Osteoblast (primary cell): Measurements from ENCODE around the gene PROC. TPM values are rescaled to one million over a fixed set of nuclear protein-coding genes. Genes with fewer than 3 reads are reported as not detected.

Experiments
- DNase-seq: peaks from one replicate; pipeline ENCODE4 v3.0.0; 2011; ENCODE audit warnings: low spot score, mixed read lengths; ENCODE audit not compliant: insufficient read length; ENCODE audit errors: missing footprints
- H2AFZ ChIP-seq: 2 replicates; pipeline ENCODE4 v1.6.0; 2011; ENCODE audit warnings: mild to moderate bottlenecking, low read length
- H3K27ac ChIP-seq: 2 replicates; pipeline ENCODE4 v1.5.1; 2011; ENCODE audit warnings: mild to moderate bottlenecking, low read depth, low read length, moderate library complexity
- H3K27me3 ChIP-seq: 2 replicates; pipeline ENCODE4 v1.6.0; 2012; ENCODE audit warnings: mild to moderate bottlenecking, control low read depth, inconsistent platforms, low read length, moderate library complexity; ENCODE audit not compliant: insufficient read depth
- H3K36me3 ChIP-seq: 2 replicates; pipeline ENCODE4 v1.5.1; 2011; ENCODE audit warnings: mild to moderate bottlenecking, low read length, control low read depth, moderate library complexity; ENCODE audit not compliant: insufficient read depth
- H3K4me1 ChIP-seq: 2 replicates; pipeline ENCODE4 v1.5.1; 2011; ENCODE audit warnings: mild to moderate bottlenecking, low read length, control low read depth, moderate library complexity; ENCODE audit not compliant: insufficient read depth
- H3K4me2 ChIP-seq: 2 replicates; pipeline ENCODE4 v1.6.0; 2011; ENCODE audit warnings: mild to moderate bottlenecking, low read length; ENCODE audit not compliant: insufficient read depth
- H3K4me3 ChIP-seq: fragments of 200-600 bp; sonication (generic); 3 replicates; pipeline ENCODE4 v1.5.1; 2012; ENCODE audit warnings: mild to moderate bottlenecking, low read length, inconsistent platforms; ENCODE audit not compliant: insufficient read depth
- H3K79me2 ChIP-seq: 2 replicates; pipeline ENCODE4 v1.6.0; 2012; ENCODE audit warnings: mild to moderate bottlenecking, low read length, control low read depth, inconsistent platforms; ENCODE audit not compliant: insufficient read depth
- H3K9me3 ChIP-seq: 2 replicates; pipeline ENCODE4 v1.5.1; 2011; ENCODE audit warnings: low read depth, low read length, control low read depth
- H4K20me1 ChIP-seq: 2 replicates; pipeline ENCODE4 v1.6.0; 2012; ENCODE audit warnings: mild to moderate bottlenecking, low read length, control low read depth; ENCODE audit not compliant: insufficient read depth
- total RNA-seq: library from RNA; depleted of rRNA; stranded (reverse); fragments of >200 nt; gene quantifications from 2 replicates; pipeline ENCODE4 v1.2.3, GENCODE V29; 2012
- TF ChIP-seq, protein P1 (sequence below): IDR thresholded peaks from 2 replicates; pipeline ENCODE4 v1.5.1; 2011; ENCODE audit warnings: mild to moderate bottlenecking, low read depth, low read length, moderate library complexity; ENCODE audit errors: extremely low read depth

Gene PROC
- total RNA-seq, 1 donor = not detected

DNA sequence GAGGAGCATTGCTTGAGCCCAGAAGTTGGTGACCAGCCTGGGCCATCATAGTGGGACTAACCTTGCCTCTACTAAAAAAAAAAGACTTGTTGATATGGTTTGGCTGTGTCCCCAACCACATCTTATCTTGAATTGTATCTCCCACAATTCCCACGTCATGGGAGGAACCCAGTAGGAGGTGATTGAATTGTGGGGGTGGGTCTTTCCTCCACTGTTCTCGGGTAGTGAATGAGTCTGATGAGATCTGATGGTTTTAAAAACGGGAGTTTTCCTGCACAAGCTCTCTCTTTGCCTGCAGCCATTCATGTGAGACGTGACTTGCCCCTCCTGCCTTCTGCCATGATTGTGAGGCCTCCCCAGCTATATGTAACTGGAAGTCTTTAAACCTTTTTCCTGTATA is 47.0 kb downstream of the PROC start:
- TF ChIP-seq, protein P1, sequence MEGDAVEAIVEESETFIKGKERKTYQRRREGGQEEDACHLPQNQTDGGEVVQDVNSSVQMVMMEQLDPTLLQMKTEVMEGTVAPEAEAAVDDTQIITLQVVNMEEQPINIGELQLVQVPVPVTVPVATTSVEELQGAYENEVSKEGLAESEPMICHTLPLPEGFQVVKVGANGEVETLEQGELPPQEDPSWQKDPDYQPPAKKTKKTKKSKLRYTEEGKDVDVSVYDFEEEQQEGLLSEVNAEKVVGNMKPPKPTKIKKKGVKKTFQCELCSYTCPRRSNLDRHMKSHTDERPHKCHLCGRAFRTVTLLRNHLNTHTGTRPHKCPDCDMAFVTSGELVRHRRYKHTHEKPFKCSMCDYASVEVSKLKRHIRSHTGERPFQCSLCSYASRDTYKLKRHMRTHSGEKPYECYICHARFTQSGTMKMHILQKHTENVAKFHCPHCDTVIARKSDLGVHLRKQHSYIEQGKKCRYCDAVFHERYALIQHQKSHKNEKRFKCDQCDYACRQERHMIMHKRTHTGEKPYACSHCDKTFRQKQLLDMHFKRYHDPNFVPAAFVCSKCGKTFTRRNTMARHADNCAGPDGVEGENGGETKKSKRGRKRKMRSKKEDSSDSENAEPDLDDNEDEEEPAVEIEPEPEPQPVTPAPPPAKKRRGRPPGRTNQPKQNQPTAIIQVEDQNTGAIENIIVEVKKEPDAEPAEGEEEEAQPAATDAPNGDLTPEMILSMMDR = no peak
- H3K4me1 ChIP-seq = peaks cover 11% of the 10 kb centered on the region

DNA sequence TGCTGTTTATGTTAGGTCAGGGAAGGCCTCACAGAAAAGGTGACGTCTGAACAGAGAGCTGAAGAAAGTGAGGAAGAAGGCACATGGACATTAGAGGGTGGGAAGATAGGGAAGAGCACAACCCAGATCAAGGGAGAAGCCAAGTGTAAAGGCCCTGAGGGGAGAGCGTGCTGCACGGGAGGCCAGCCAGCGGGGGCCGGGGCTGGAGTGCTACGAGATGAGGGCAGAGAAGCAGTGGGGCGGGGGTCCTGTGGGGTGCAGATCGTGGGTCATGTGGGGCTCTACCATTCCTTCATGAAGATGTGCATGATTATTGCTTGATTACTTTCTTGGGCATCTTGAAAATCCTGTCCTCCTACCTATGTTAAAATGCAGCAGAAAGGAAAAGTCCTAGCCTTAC is 50.8 kb downstream of the PROC start:
- Histone ChIP-seq H3K4me2 (no peak overlapping the region), H3K4me3 (no peak overlapping the region), H3K79me2 (no peaks in the 10 kb centered on the region), H2AFZ (no peak overlapping the region), H3K27ac (no peak overlapping the region), H3K4me1 (peaks cover 6% of the 10 kb centered on the region), H3K27me3 (no peaks in the 10 kb centered on the region), H4K20me1 (no peaks in the 10 kb centered on the region), H3K36me3 (no peaks in the 10 kb centered on the region), H3K9me3 (no peaks in the 10 kb centered on the region)
- TF ChIP-seq, protein P1 = no peak
- DNase-seq = no peak

More for the DNA sequence above, 47.0 kb downstream of the PROC start:
- Histone ChIP-seq H3K9me3 (no peaks in the 10 kb centered on the region), H2AFZ (no peak overlapping the region), H4K20me1 (no peaks in the 10 kb centered on the region), H3K36me3 (no peaks in the 10 kb centered on the region), H3K27me3 (no peaks in the 10 kb centered on the region), H3K27ac (no peak overlapping the region), H3K79me2 (no peaks in the 10 kb centered on the region), H3K4me3 (no peak overlapping the region), H3K4me2 (no peak overlapping the region)
- DNase-seq = no peak

DNA sequence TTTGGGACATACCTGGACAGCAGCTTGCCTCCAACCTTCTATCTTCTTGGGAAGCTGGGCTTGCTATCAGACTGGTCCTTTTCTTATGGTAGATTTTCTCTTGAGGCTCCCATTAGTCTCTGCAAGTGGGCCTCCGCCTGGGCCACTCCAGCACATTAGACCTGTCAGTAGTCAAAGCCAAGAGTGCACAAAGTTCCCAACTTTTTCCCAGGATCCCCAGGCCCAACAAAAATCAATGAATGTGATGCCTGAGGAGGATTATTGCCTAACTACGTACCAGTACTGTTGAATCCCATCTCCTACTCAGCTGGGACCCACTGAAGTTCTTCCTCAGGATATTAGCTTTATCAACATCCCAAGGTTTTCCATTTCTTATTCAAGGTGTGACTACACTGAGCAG is 51.7 kb downstream of the PROC start:
- H3K36me3 ChIP-seq = no peaks in the 10 kb centered on the region
- no peaks in the 10 kb centered on the region for H3K79me2 ChIP-seq
- no peaks in the 10 kb centered on the region for H3K9me3 ChIP-seq
- no peak overlapping the region for H3K4me3 ChIP-seq
- no peak overlapping the region for H2AFZ ChIP-seq
- no peak overlapping the region for H3K27ac ChIP-seq
- H3K4me2 ChIP-seq = no peak overlapping the region
- no peaks in the 10 kb centered on the region for H3K4me1 ChIP-seq
- TF ChIP-seq, protein P1 = no peak
- H4K20me1 ChIP-seq = no peaks in the 10 kb centered on the region
- H3K27me3 ChIP-seq = no peaks in the 10 kb centered on the region
- no peak for DNase-seq

DNA sequence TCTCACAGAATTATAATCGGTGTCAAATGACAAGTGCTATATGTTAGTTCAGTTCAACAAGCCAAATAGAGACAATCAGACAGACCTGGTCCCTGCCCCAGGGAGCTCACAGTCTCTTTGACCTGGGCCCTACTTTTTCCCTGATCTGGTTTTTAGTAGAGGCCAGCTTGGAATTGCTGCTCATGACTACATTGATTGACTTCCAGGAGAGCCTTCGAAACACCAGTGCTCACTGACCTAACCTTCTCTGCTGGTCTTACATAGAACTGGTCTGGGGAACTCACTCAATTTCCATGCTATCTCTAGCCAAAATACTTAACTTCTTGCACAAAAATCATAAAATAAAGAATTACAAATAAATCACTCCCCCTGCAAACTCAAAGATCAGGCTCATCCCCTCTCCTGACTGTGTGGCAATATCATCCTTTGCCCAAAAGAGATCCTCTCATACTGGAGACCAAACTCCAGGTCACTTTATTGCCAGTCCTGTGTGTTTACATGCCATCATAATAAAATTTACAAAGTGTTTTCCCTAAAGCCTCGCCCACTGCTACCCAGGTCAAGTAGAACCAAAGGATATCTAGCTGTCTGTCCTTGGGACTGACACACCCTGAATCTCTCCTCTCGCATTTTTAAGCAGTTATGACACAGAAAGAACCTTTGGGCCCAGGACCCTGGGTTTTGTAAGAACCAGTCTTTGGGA is 53.2 kb downstream of the PROC start:
- Histone ChIP-seq H3K4me3 (no peak overlapping the region), H3K36me3 (no peaks in the 10 kb centered on the region), H3K4me1 (no peaks in the 10 kb centered on the region), H3K27me3 (no peaks in the 10 kb centered on the region), H4K20me1 (no peaks in the 10 kb centered on the region), H3K27ac (no peak overlapping the region), H2AFZ (no peak overlapping the region), H3K4me2 (no peak overlapping the region), H3K79me2 (no peaks in the 10 kb centered on the region), H3K9me3 (no peaks in the 10 kb centered on the region)
- TF ChIP-seq, protein P1 = no peak
- no peak for DNase-seq
